ENCODE results near the gene ZFYVE28. TPM values are rescaled to one million over a fixed set of nuclear protein-coding genes. Genes with fewer than 3 reads are reported as not detected.

The ZFYVE28 gene
- total and polyA plus RNA-seq, 2 of the 8 experiments (the other 6 are each of a cell fraction or from before 2014, with no cell fraction given) = 1.7 to 4.9 TPM

DNA sequence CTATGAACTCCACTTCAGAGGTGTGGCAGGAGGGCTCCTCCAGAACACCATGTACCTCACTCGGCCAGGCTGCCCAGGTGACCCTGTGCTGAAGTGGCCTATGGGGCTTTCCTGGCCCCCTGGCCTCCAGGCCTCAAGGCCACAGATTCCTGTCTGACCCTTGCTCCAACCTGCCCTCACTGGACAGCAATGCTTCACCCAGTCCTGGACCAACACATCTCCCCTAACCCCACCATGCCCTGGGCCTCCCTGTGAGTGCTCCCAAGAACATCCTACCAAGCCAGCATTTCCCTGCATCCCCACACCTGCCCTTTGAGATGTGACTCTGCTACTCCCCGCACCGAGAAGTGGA, 10.5 kb downstream of the ZFYVE28 start (continued):
- TF ChIP-seq SUZ12 (IDR thresholded peaks at IDR 0.05; ENCODE audit: low read length) (no peak), ASH2L (IDR thresholded peaks at IDR 0.05; ENCODE audit: low read length) (no peak), NANOG (IDR thresholded peaks at IDR 0.05; ENCODE audit: insufficient read depth, low read depth, low read length, poor library complexity, severe bottlenecking) (no peak), SP4 (IDR thresholded peaks at IDR 0.05; ENCODE audit: low read length) (no peak), CEBPB (IDR thresholded peaks at IDR 0.05; ENCODE audit: low read depth, low read length) (no peak), FOSL1 (IDR thresholded peaks at IDR 0.05; ENCODE audit: insufficient read depth, low read depth, low read length) (no peak)

Measured in H1 (cell line).